Prostate gland (tissue), 2 donors: ENCODE data around the gene ADGRE2. TPM values are rescaled to one million over a fixed set of nuclear protein-coding genes. Genes with fewer than 3 reads are reported as not detected.

Experiments used
- DNase-seq: peaks from one replicate; pipeline ENCODE4 v3.0.0-alpha.2; 2019; ENCODE audit warnings: low spot score
- H3K27ac ChIP-seq, 2 donors: fragments of 200-600 bp; sonication (generic); 2 replicates each; pipeline ENCODE4 v1.5.1; 2017 to 2019
- H3K27me3 ChIP-seq: fragments of 200-600 bp; sonication (generic); replicated peaks from 2 replicates; pipeline ENCODE4 v1.5.1; 2019; ENCODE audit not compliant: insufficient read depth
- H3K36me3 ChIP-seq, 2 donors: fragments of 200-600 bp; sonication (generic); 1 replicate in 1 of 2; 2 replicates in 1 of 2; pipeline versions ENCODE4 v1.5.1 to v1.8.1; 2017 to 2019
- H3K4me1 ChIP-seq: fragments of 200-600 bp; sonication (generic); replicated peaks from 2 replicates; pipeline ENCODE4 v1.5.1; 2019
- H3K4me3 ChIP-seq, 2 donors: fragments of 200-600 bp; sonication (generic); 2 replicates each; pipeline ENCODE4 v1.5.1; 2017 to 2019
- H3K9me3 ChIP-seq: fragments of 200-600 bp; sonication (generic); 2 replicates; pipeline ENCODE4 v1.5.1; 2017
- POLR2A ChIP-seq: fragments of 450-650 bp; IDR thresholded peaks from one replicate; pipeline ENCODE4 v1.6.1; 2016; ENCODE audit warnings: antibody characterized with exemption, mild to moderate bottlenecking
- POLR2AphosphoS5 ChIP-seq: sonication (generic); formaldehyde crosslinking; IDR thresholded peaks from one replicate; pipeline ENCODE4 v1.6.1; 2017; ENCODE audit warnings: antibody characterized with exemption
- WGBS: methylation state at CpG from one replicate; pipeline ENCODE4 v1.1.5; 2018; 5-methylcytosine and 5-hydroxymethylcytosine counted together
- intact Hi-C: fragments of 100-400 bp; cut with DNase I; formaldehyde crosslinking; loops from one replicate; pipeline ENCODE4 v1.14.2; 2022
- total RNA-seq, 2 donors: library from RNA; depleted of rRNA; stranded (reverse); fragments of >200 nt; gene quantifications; one replicate each; pipeline ENCODE4 v1.1.0, GENCODE V29; 2016
- TF ChIP-seq, protein P1 (sequence below), 4 experiments: fragments of 200-600 bp in 2 of 4; fragments of 450-650 bp in 2 of 4; sonication (generic) in 2 of 4; IDR thresholded peaks; 1 replicate in 3 of 4; 2 replicates in 1 of 4; pipeline ENCODE4 v1.5.1; 2016 to 2019; ENCODE audit warnings: antibody characterized with exemption in 4 of 4, mild to moderate bottlenecking in 2 of 4, moderate library complexity in 2 of 4

Gene ADGRE2
- total RNA-seq, 2 donors from 2014 or later, result 3.6 to 4.9 TPM

DNA sequence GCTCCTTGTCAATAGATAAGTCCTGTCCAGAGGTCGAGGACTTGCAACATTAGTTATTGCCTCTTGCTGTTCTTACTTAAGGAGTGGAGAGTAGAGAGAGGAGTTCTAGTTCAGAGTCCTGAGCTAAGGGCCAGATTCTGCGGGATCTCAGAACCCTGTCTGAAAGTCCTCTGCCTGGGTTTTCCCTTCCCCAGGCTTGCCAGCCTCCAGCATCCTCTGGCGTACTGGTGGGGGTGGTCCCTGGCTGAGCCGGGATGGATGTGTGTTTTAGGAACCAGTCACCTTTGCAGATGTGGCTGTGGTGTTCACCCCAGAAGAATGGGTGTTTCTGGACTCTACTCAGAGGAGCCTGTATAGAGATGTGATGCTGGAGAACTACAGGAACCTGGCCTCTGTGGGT is 62.5 kb downstream of the ADGRE2 start:
- no peak overlapping the region for H3K27ac ChIP-seq
- no peaks in the 10 kb centered on the region for H3K27me3 ChIP-seq
- TF ChIP-seq POLR2A (no peak), POLR2AphosphoS5 (no peak)
- TF ChIP-seq, protein P1, sequence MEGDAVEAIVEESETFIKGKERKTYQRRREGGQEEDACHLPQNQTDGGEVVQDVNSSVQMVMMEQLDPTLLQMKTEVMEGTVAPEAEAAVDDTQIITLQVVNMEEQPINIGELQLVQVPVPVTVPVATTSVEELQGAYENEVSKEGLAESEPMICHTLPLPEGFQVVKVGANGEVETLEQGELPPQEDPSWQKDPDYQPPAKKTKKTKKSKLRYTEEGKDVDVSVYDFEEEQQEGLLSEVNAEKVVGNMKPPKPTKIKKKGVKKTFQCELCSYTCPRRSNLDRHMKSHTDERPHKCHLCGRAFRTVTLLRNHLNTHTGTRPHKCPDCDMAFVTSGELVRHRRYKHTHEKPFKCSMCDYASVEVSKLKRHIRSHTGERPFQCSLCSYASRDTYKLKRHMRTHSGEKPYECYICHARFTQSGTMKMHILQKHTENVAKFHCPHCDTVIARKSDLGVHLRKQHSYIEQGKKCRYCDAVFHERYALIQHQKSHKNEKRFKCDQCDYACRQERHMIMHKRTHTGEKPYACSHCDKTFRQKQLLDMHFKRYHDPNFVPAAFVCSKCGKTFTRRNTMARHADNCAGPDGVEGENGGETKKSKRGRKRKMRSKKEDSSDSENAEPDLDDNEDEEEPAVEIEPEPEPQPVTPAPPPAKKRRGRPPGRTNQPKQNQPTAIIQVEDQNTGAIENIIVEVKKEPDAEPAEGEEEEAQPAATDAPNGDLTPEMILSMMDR (IDR thresholded peaks at IDR 0.05), result no peak
- WGBS, result 94% methylated on average over 4 of the region's 4 CpGs
- H3K36me3 ChIP-seq, result peaks cover 26 to 62% of the 10 kb centered on the region in 2 donors
- H3K9me3 ChIP-seq, result peaks cover 7% of the 10 kb centered on the region
- DNase-seq, result no peak
- no peaks in the 10 kb centered on the region for H3K4me1 ChIP-seq
- intact Hi-C loops, result no loop called here
- no peak overlapping the region for H3K4me3 ChIP-seq

DNA sequence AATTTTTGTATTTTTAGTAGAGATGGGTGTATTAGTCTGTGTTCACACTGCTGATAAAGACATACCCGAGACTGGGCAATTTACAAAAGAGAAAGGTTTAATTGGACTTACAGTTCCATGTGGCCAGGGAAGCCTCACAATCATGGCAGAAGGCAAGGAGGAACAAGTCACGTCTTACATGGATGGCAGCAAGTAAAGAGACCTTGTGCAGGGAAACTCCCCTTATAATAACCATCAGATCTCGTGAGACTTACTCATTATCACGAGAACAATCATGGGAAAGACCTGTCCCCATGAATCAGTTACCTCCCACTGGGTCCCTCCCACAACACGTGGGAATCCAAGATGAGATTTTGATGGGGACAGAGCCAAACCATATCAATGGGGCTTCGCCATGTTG is 73.9 kb downstream of the ADGRE2 start:
- intact Hi-C loops, result no loop called here
- no peak overlapping the region for H3K4me3 ChIP-seq
- H3K36me3 ChIP-seq, result peaks cover 34 to 64% of the 10 kb centered on the region in 2 donors
- no peaks in the 10 kb centered on the region for H3K9me3 ChIP-seq
- no peaks in the 10 kb centered on the region for H3K4me1 ChIP-seq
- 84% methylated on average over 6 of the region's 6 CpGs for WGBS
- TF ChIP-seq POLR2AphosphoS5 (no peak), POLR2A (no peak)
- TF ChIP-seq, protein P1 (IDR thresholded peaks at IDR 0.05), result no peak
- DNase-seq, result no peak
- no peak overlapping the region for H3K27ac ChIP-seq
- H3K27me3 ChIP-seq, result no peaks in the 10 kb centered on the region

DNA sequence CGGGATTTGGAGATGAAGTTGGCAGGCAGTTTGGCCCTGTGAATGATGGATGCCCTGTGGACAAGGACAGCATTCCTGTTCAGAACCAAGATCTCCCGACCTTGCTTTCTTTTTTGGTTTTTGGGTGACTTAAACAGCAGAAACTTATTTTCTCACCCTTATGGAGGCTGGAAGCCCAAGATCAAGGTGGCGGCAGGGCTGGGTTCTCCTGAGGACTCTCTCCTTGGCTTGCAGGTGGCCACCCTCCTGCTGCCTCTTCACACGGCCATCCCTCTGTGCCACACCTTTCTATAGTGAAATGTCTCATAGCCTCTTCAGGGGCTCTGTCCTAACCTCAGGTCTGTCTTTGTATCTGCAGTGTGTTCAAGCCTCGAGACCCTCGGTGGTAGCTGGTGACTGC is 74.5 kb downstream of the ADGRE2 start:
- WGBS, result 95% methylated on average over 6 of the region's 6 CpGs
- Histone ChIP-seq H3K9me3 (no peaks in the 10 kb centered on the region), H3K27ac (no peak overlapping the region), H3K4me1 (no peaks in the 10 kb centered on the region), H3K27me3 (no peaks in the 10 kb centered on the region), H3K36me3 (peaks cover 34 to 58% of the 10 kb centered on the region in 2 donors), H3K4me3 (no peak overlapping the region)
- intact Hi-C loops, result no loop called here
- TF ChIP-seq, protein P1 (IDR thresholded peaks at IDR 0.05), result no peak
- no peak for TF ChIP-seq POLR2AphosphoS5
- TF ChIP-seq POLR2A, result no peak
- DNase-seq, result no peak

DNA sequence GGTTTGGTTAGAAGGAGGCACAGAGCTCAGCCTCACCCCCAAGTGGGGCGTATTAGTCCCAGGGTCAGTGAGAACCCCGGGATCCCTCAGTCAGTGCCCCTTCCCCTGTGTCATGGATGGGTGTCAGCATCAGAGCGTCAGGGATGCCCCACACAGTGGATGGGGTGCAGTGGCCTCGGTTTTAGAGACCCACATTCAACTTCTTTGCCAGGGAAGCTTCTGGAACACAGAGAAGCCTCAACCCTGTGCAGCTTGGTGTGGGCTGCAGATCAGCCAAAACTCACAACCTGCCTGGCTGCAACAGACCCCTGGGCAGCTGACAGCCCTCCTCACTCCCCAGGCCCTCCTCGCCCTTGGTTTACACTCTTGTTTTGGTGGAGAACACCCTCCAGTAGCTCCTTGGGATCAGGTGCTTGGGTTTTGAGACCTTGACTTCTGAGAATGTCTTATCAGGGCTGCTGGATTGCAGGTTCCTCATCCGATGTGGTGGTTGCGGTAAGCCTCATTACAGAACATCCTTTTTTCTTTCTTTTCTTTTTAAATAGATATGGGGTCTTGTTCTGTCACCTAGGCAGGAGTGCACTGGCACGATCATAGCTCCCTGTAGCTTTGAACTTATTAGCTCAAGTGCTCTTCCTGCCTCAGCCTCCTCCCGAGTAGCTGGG is 77.5 kb downstream of the ADGRE2 start:
- no peaks in the 10 kb centered on the region for H3K9me3 ChIP-seq
- WGBS, result 98% methylated on average over 9 of the region's 9 CpGs
- TF ChIP-seq POLR2A, result no peak
- TF ChIP-seq POLR2AphosphoS5, result no peak
- TF ChIP-seq, protein P1 (IDR thresholded peaks at IDR 0.05), result no peak
- DNase-seq, result no peak
- H3K27me3 ChIP-seq, result no peaks in the 10 kb centered on the region
- intact Hi-C loops, result no loop called here
- no peaks in the 10 kb centered on the region for H3K4me1 ChIP-seq
- H3K36me3 ChIP-seq, result peaks cover 26 to 45% of the 10 kb centered on the region in 2 donors
- no peak overlapping the region for H3K4me3 ChIP-seq
- H3K27ac ChIP-seq, result no peak overlapping the region

DNA sequence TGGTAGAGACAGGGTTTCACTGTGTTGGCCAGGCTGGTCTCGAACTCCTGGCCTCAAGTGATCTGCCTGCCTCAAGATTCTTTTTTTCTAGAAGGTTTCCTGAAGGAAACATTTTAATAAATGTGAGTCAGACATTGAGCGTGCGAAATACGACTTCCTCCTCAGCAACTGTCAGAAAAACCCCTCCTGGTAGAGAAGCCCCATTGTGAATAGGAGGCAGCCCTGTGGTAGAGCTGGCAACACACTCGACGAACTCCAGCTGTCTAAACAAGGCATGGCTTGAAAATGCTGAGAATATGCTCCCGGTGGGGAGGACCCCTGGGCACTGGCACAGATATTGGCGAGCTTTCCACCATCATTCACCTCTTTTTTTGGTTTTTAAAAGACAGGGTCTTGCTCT is 78.7 kb downstream of the ADGRE2 start:
- intact Hi-C loops, result no loop called here
- Histone ChIP-seq H3K27me3 (no peaks in the 10 kb centered on the region), H3K27ac (no peak overlapping the region), H3K9me3 (no peaks in the 10 kb centered on the region), H3K36me3 (peaks cover 19 to 46% of the 10 kb centered on the region in 2 donors), H3K4me1 (no peaks in the 10 kb centered on the region), H3K4me3 (no peak overlapping the region)
- no peak for DNase-seq
- TF ChIP-seq, protein P1 (IDR thresholded peaks at IDR 0.05), result no peak
- TF ChIP-seq POLR2AphosphoS5, result no peak
- no peak for TF ChIP-seq POLR2A
- WGBS, result 82% methylated on average over 8 of the region's 8 CpGs
